ENCODE measurements around the gene PEX10.

- TF ChIP-seq POLR2A (IDR thresholded peaks at IDR 0.05) = no peak
- TF ChIP-seq CTCF (IDR thresholded peaks at IDR 0.05) = no peak
Measured at GRCh38 chr1:2383576-2383975, 28.8 kb downstream of the PEX10 start.

Measured in esophagus squamous epithelium (tissue), 4 donors.